H1 (cell line): ENCODE results near the gene A4GALT. TPM values are rescaled to one million over a fixed set of nuclear protein-coding genes. Genes with fewer than 3 reads are reported as not detected.

Experiments used
- CTCF ChIA-PET: fragments of 300-600 bp; sonication (Branson Sonifier 250); formaldehyde crosslinking; loops from one replicate; lab custom pipeline; 2021; ENCODE audit not compliant: partially characterized antibody; lab: Charles Lee
- POLR2A ChIA-PET: fragments of 300-600 bp; sonication (Branson Sonifier 250); formaldehyde crosslinking; loops from one replicate; lab custom pipeline; 2021; ENCODE audit warnings: inconsistent platforms; ENCODE audit not compliant: partially characterized antibody; lab: Charles Lee
- DNase-seq, 2 experiments: peaks; one replicate each; pipeline versions ENCODE4 v3.0.0 to v3.0.0-alpha.2; 2010 to 2022; ENCODE audit warnings: low spot score in 2 of 2, low read depth in 1 of 2, mixed read lengths in 1 of 2
- FAIRE-seq: peaks from 2 replicates; lab custom pipeline; 2011; peaks lifted over from hg19 to GRCh38; lab: Jason Lieb, UNC
- H2AFZ ChIP-seq: 2 replicates; pipeline ENCODE4 v1.8.1; 2012; ENCODE audit warnings: low read length, inconsistent platforms
- H2AK5ac ChIP-seq: 2 replicates; pipeline ENCODE4 v1.6.1; 2013; ENCODE audit warnings: low read depth, low read length
- H2BK120ac ChIP-seq: replicated peaks from 2 replicates; pipeline ENCODE3; 2013; ENCODE audit warnings: low read depth, low read length, inconsistent platforms
- H2BK12ac ChIP-seq: 2 replicates; pipeline ENCODE4 v1.6.1; 2013; ENCODE audit warnings: low read depth, low read length
- H2BK15ac ChIP-seq: 2 replicates; pipeline ENCODE4 v1.6.1; 2013; ENCODE audit warnings: low read length
- H2BK20ac ChIP-seq: 2 replicates; pipeline ENCODE4 v1.6.1; 2013; ENCODE audit warnings: low read length
- H2BK5ac ChIP-seq: 2 replicates; pipeline ENCODE4 v1.6.1; 2013; ENCODE audit warnings: low read depth, low read length
- H3K14ac ChIP-seq: 2 replicates; pipeline ENCODE4 v1.6.1; 2013; ENCODE audit warnings: inconsistent platforms; ENCODE audit not compliant: insufficient read length
- H3K18ac ChIP-seq: 2 replicates; pipeline ENCODE4 v1.6.1; 2013; ENCODE audit warnings: low read length; ENCODE audit errors: extremely low read depth
- H3K23ac ChIP-seq: 2 replicates; pipeline ENCODE4 v1.6.1; 2013; ENCODE audit warnings: inconsistent platforms; ENCODE audit not compliant: insufficient read length
- H3K23me2 ChIP-seq: 2 replicates; pipeline ENCODE4 v1.6.1; 2013; ENCODE audit warnings: low read depth, low read length
- H3K27ac ChIP-seq: 2 replicates; pipeline ENCODE4 v1.6.1; 2011; ENCODE audit warnings: low read depth, low read length, inconsistent platforms
- H3K27me3 ChIP-seq, 4 experiments: replicated peaks in 1 of 4; 1 replicate in 1 of 4; 2 replicates in 3 of 4; pipeline versions ENCODE4 v1.6.1 to v1.8.1; 2011 to 2013; ENCODE audit warnings: low read length in 3 of 4, mild to moderate bottlenecking in 3 of 4, inconsistent platforms in 2 of 4, mixed read lengths in 2 of 4, moderate library complexity in 1 of 4; ENCODE audit not compliant: control insufficient read depth in 3 of 4, insufficient read depth in 3 of 4; ENCODE audit errors: extremely low read depth in 1 of 4
- H3K36me3 ChIP-seq, 4 experiments: 2 replicates each; pipeline versions ENCODE4 v1.6.1 to v1.8.1; 2011 to 2013; ENCODE audit warnings: mild to moderate bottlenecking in 4 of 4, low read length in 3 of 4, moderate library complexity in 2 of 4, control low read depth in 1 of 4, inconsistent platforms in 1 of 4; ENCODE audit not compliant: insufficient read depth in 4 of 4, control insufficient read depth in 2 of 4
- H3K4ac ChIP-seq: replicated peaks from 2 replicates; pipeline ENCODE3; 2013; ENCODE audit warnings: low read length, low read depth, mixed read lengths, inconsistent platforms; ENCODE audit not compliant: insufficient read length
- H3K4me1 ChIP-seq, 4 experiments: replicated peaks in 1 of 4; 1 replicate in 1 of 4; 2 replicates in 3 of 4; pipeline versions ENCODE4 v1.6.1 to v1.8.1; 2011 to 2013; ENCODE audit warnings: low read length in 3 of 4, inconsistent platforms in 2 of 4, mixed read lengths in 1 of 4; ENCODE audit not compliant: insufficient read depth in 4 of 4, control insufficient read depth in 3 of 4
- H3K4me2 ChIP-seq, 2 experiments: 2 replicates each; pipeline versions ENCODE4 v1.6.1 to v1.8.1; 2011 to 2013; ENCODE audit warnings: low read depth in 2 of 2, low read length in 2 of 2, control low read depth in 1 of 2, inconsistent platforms in 1 of 2, mild to moderate bottlenecking in 1 of 2; ENCODE audit not compliant: insufficient read depth in 1 of 2
- H3K4me3 ChIP-seq, 4 experiments: fragments of 200-600, 300-600 bp in 1 of 4; sonication (generic), shearing (Covaris generic), sonication (Bioruptor Twin) in 1 of 4; 2 replicates each; pipeline versions ENCODE4 v1.5.1 to v1.8.1; 2011 to 2016; ENCODE audit warnings: low read length in 4 of 4, low read depth in 3 of 4, control low read depth in 2 of 4, inconsistent platforms in 2 of 4, mild to moderate bottlenecking in 2 of 4, mixed read lengths in 1 of 4, moderate library complexity in 1 of 4; ENCODE audit not compliant: insufficient read depth in 2 of 4; ENCODE audit errors: extremely low read depth in 1 of 4
- H3K56ac ChIP-seq: replicated peaks from 2 replicates; pipeline ENCODE3; 2013; ENCODE audit warnings: low read depth, mild to moderate bottlenecking, mixed read lengths, low read length, inconsistent platforms; ENCODE audit not compliant: insufficient read length
- H3K79me1 ChIP-seq: 2 replicates; pipeline ENCODE4 v1.6.1; 2013; ENCODE audit warnings: low read depth, low read length, control low read depth
- H3K79me2 ChIP-seq, 2 experiments: 2 replicates each; pipeline versions ENCODE4 v1.6.1 to v1.8.1; 2012 to 2013; ENCODE audit warnings: low read length in 2 of 2, mild to moderate bottlenecking in 2 of 2, inconsistent platforms in 1 of 2; ENCODE audit not compliant: insufficient read depth in 2 of 2, control insufficient read depth in 1 of 2
- H3K9ac ChIP-seq, 4 experiments: replicated peaks in 1 of 4; 1 replicate in 1 of 4; 2 replicates in 3 of 4; pipeline versions ENCODE4 v1.6.1 to v1.8.1; 2011 to 2013; ENCODE audit warnings: low read depth in 3 of 4, low read length in 3 of 4, control low read depth in 2 of 4, mild to moderate bottlenecking in 2 of 4, moderate library complexity in 2 of 4, inconsistent platforms in 1 of 4; ENCODE audit errors: extremely low read depth in 1 of 4
- H3K9me3 ChIP-seq, 2 experiments: 2 replicates each; pipeline versions ENCODE4 v1.6.1 to v1.8.1; 2012 to 2013; ENCODE audit warnings: mild to moderate bottlenecking in 2 of 2, moderate library complexity in 2 of 2, control low read depth in 1 of 2, inconsistent platforms in 1 of 2, low read depth in 1 of 2, low read length in 1 of 2, mixed read lengths in 1 of 2; ENCODE audit not compliant: insufficient read depth in 2 of 2
- H4K20me1 ChIP-seq, 2 experiments: replicated peaks in 1 of 2; 2 replicates each; pipeline versions ENCODE3 to v1.8.1; 2011 to 2013; ENCODE audit warnings: inconsistent platforms in 2 of 2, low read length in 2 of 2, mild to moderate bottlenecking in 1 of 2; ENCODE audit not compliant: insufficient read depth in 2 of 2, control insufficient read depth in 1 of 2
- H4K5ac ChIP-seq: 2 replicates; pipeline ENCODE4 v1.6.1; 2013; ENCODE audit warnings: low read length, low read depth, mixed read lengths, inconsistent platforms; ENCODE audit not compliant: insufficient read length
- H4K8ac ChIP-seq: 2 replicates; pipeline ENCODE4 v1.8.0; 2013; ENCODE audit warnings: mild to moderate bottlenecking, moderate library complexity, low read length, inconsistent platforms; ENCODE audit not compliant: insufficient read depth; ENCODE audit errors: extremely low read depth
- H4K91ac ChIP-seq: replicated peaks from 2 replicates; pipeline ENCODE3; 2013; ENCODE audit warnings: low read length, mixed read lengths, inconsistent platforms; ENCODE audit not compliant: insufficient read length
- ATF3 ChIP-seq: IDR thresholded peaks from 2 replicates; pipeline ENCODE4 v1.6.1; 2011; ENCODE audit warnings: low read depth, mild to moderate bottlenecking, low read length; ENCODE audit not compliant: insufficient read depth
- CTBP2 ChIP-seq: IDR thresholded peaks from 2 replicates; pipeline ENCODE4 v1.7.0; 2011; ENCODE audit warnings: borderline replicate concordance, mild to moderate bottlenecking, moderate library complexity, mixed read lengths, low read length; ENCODE audit not compliant: insufficient read depth, insufficient read length
- E2F6 ChIP-seq: IDR thresholded peaks from 2 replicates; pipeline ENCODE4 v1.6.1; 2012; ENCODE audit warnings: inconsistent platforms
- EP300 ChIP-seq, 2 experiments: IDR thresholded peaks; 1 replicate in 1 of 2; 2 replicates in 1 of 2; pipeline ENCODE4 v1.6.1; 2011 to 2012; ENCODE audit warnings: low read depth in 2 of 2, low read length in 2 of 2, mild to moderate bottlenecking in 2 of 2, borderline replicate concordance in 1 of 2, inconsistent platforms in 1 of 2, moderate library complexity in 1 of 2
- GTF2F1 ChIP-seq: IDR thresholded peaks from 2 replicates; pipeline ENCODE4 v1.6.1; 2012; ENCODE audit warnings: low read depth, low read length, improper control_type of control experiment, borderline replicate concordance
- POLR2A ChIP-seq, 2 experiments: IDR thresholded peaks; 1 replicate in 1 of 2; 2 replicates in 1 of 2; pipeline ENCODE4 v1.6.1; 2011; ENCODE audit warnings: low read depth in 2 of 2, low read length in 2 of 2, mild to moderate bottlenecking in 2 of 2; ENCODE audit errors: control extremely low read depth in 1 of 2
- SP2 ChIP-seq: IDR thresholded peaks from 2 replicates; pipeline ENCODE4 v1.6.1; 2012; ENCODE audit warnings: mild to moderate bottlenecking, low read length, inconsistent platforms
- SUZ12 ChIP-seq: fragments of 200-600 bp; sonication (generic); IDR thresholded peaks from 2 replicates; pipeline ENCODE4 v1.6.1; 2012; ENCODE audit warnings: mild to moderate bottlenecking, inconsistent platforms, low read length, moderate library complexity, mixed read lengths
- TBP ChIP-seq: IDR thresholded peaks from 2 replicates; pipeline ENCODE4 v1.6.1; 2011; ENCODE audit warnings: low read depth, low read length, improper control_type of control experiment
- TCF12 ChIP-seq: IDR thresholded peaks from 2 replicates; pipeline ENCODE4 v1.6.1; 2011; ENCODE audit warnings: low read depth, mild to moderate bottlenecking, low read length
- TEAD4 ChIP-seq: IDR thresholded peaks from 2 replicates; pipeline ENCODE4 v1.6.1; 2012; ENCODE audit warnings: low read depth, low read length, inconsistent platforms, mixed read lengths
- WGBS, 2 experiments: shearing (Covaris generic) in 1 of 2; methylation state at CpG; one replicate each; pipeline versions ENCODE4 v1.1.6 to v1.1.7; 2013 to 2015; ENCODE audit warnings: low lambda C conversion rate in 2 of 2, mixed read lengths in 2 of 2, inconsistent platforms in 1 of 2, low coverage in 1 of 2, missing lambda C conversion rate in 1 of 2; ENCODE audit not compliant: insufficient replicate concordance in 2 of 2, insufficient coverage in 1 of 2, insufficient read length in 1 of 2; ENCODE audit errors: extremely low coverage in 1 of 2, missing lambda C conversion rate in 1 of 2; 5-methylcytosine and 5-hydroxymethylcytosine counted together
- polyA plus RNA-seq, 7 experiments: library from polyadenylated mRNA; depleted of rRNA in 3 of 7; stranded (reverse) in 5 of 7; unstranded in 2 of 7; fragments of >200 nt in 5 of 7; fragments of 200-250 nt in 2 of 7; gene quantifications; 1 replicate in 5 of 7; 2 replicates in 1 of 7; 4 replicates in 1 of 7; pipeline versions ENCODE4 v1.2.1 to v1.2.3, GENCODE V29; 2011 to 2013; ENCODE audit warnings: missing spikeins in 2 of 7, mixed read lengths in 2 of 7
- total RNA-seq: library from RNA; stranded (reverse); fragmentation: NEBNext Ultra II Directional; extraction: Animal tissue kit (Norgen Biotek cat#: 25700); gene quantifications from 2 replicates; pipeline ENCODE4 v1.2.1, GENCODE V29; 2021

The A4GALT gene
- total and polyA plus RNA-seq, 2 of the 8 experiments (the other 6 are each of a cell fraction or from before 2014, with no cell fraction given): 7.2 to 13.8 TPM

DNA sequence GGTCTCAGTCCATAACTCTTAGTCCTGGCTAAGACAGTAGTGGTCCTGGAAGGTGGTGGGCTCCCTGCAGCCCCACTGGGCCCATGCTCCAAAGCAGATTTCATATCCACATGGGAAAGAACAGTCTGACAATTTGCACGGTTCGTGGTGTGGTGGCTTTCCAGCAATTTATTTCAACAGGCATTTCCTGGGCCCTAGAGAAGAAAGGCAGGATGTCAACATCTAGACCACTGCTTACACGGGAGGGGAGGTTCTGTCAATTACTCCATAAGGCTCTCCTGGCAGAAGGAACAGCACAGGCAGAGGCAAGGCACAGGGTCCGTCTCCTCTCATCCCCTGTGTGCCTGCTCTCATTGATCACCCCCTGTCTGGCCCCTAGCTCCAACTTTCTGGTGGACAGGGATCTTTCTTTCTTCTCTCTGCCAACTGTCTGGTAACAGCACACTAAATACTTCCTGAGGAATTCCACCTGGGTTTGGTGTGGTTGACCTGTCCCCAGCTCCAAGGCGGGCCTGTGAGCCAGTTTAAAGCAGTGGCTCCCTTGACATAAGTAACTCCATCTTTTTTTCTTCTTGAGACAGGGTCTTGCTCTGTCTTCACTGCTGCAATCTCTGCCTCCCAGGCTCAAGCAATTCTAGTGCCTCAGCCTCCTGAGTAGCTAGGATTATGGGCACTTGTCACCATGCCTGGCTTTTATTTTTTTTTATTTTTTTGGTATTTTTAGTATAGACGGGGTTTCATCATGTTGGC lies 5.1 kb upstream of the A4GALT start:
- Histone ChIP-seq H3K4me1 (peaks cover 2 to 7% (median 4%) of the 10 kb centered on the region in 4 experiments; a peak in 6 of 7 replicates), H3K27ac (no peak overlapping the region), H3K9ac (no peak overlapping the region), H3K4me3 (no peak overlapping the region), H2BK20ac (0 out of 2 replicates have a peak overlapping the region, but pooled peaks have one; percentile 10), H2BK12ac (no peak overlapping the region), H3K18ac (no peak overlapping the region), H3K14ac (no peak overlapping the region), H3K23me2 (peaks cover 6% of the 10 kb centered on the region), H3K27me3 (peaks cover 2 to 11% (median 10%) of the 10 kb centered on the region in 4 experiments), H3K4me2 (no peak overlapping the region), H3K36me3 (no peaks in the 10 kb centered on the region), H3K79me2 (no peaks in the 10 kb centered on the region), H3K4ac (no peak overlapping the region), H4K5ac (no peak overlapping the region), H2BK15ac (peak overlapping the region; percentile 63; the same call in 1 of the 2 replicates), H3K9me3 (no peaks in the 10 kb centered on the region), H3K79me1 (no peaks in the 10 kb centered on the region), H2AK5ac (no peak overlapping the region), H4K20me1 (no peaks in the 10 kb centered on the region), H4K8ac (no peak overlapping the region), H4K91ac (no peak overlapping the region), H2AFZ (no peak overlapping the region), H2BK120ac (no peak overlapping the region), H3K23ac (no peak overlapping the region), H2BK5ac (no peak overlapping the region), H3K56ac (no peak overlapping the region)
- ChIA-PET POLR2A (interaction anchor here (0.7 to 1.8 kb wide), 2 partner anchors 15 to 131 kb away, joined by 3 to 4 read pairs; no protein-coding TSS in a partner anchor), CTCF (interaction anchor here (0.6 to 1.8 kb wide), 4 partner anchors 9 to 104 kb away, joined by 3 to 6 read pairs (median 4); no protein-coding TSS in a partner anchor)
- WGBS, 2 experiments: 69% methylated on average over 6 of the region's 6 CpGs; no CpG with 5 or more reads in 1 of the 2 experiments
- FAIRE-seq (no peak), DNase-seq (no peak)
- TF ChIP-seq CTBP2 (no peak), ATF3 (no peak), POLR2A (IDR thresholded peaks at IDR 0.05; ENCODE audit: control extremely low read depth in 1 of 2, low read depth in 2 of 2, low read length in 2 of 2) (no peak), TBP (no peak), TEAD4 (no peak), GTF2F1 (no peak), EP300 (IDR thresholded peaks at IDR 0.05; ENCODE audit: borderline replicate concordance in 1 of 2, low read depth in 2 of 2, low read length in 2 of 2) (no peak), E2F6 (no peak), TCF12 (no peak), SP2 (no peak), SUZ12 (no peak)
